ENCODE results near the gene KIF3B. TPM values are rescaled to one million over a fixed set of nuclear protein-coding genes. Genes with fewer than 3 reads are reported as not detected.
A peak's percentile ranks its signal among the peaks of the same experiment; 100 is the strongest.

KIF3B gene
- total and polyA plus RNA-seq, 2 of the 13 experiments (the other 11 are each of a cell fraction or from before 2014, with no cell fraction given): 23.6 to 28.8 TPM

DNA sequence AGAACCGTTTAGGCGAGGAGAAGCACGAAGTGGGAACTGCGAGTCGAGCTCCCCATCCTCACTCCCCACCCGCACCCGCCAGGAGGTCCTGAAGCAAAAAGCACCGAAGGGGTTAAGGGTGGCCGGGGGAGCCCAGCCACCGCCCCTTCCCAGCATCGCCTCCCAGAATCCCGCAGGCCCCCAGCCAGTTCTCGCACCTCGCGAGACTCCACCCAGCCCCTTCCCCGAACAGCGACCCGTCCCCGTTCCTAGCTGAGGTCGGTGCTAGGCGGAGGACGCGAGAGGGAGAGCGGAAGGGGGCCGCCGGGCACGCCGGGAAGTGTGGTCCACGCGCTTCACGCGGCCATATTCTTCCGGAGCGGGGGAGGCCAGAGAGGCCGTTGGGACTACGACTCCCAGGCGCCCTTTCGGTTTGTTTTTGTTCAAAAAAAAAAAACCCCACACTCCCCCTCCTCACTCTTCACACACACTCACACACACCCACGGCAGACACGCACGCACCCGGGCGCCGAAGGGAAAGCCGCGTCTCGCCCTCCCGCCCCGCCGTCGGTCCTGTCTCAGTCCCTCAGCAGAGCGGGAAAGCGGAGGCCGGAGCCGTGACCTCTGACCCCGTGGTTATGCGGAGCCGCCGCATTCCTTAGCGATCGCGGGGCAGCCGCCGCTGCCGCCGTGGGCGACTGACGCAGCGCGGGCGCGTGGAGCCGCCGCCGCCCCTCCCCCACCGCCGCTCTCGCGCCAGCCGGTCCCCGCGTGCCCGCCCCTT lies 80.6 kb downstream of the KIF3B start, which contains the start of gene ASXL1 (continued):
- TF ChIP-seq, protein P1, sequence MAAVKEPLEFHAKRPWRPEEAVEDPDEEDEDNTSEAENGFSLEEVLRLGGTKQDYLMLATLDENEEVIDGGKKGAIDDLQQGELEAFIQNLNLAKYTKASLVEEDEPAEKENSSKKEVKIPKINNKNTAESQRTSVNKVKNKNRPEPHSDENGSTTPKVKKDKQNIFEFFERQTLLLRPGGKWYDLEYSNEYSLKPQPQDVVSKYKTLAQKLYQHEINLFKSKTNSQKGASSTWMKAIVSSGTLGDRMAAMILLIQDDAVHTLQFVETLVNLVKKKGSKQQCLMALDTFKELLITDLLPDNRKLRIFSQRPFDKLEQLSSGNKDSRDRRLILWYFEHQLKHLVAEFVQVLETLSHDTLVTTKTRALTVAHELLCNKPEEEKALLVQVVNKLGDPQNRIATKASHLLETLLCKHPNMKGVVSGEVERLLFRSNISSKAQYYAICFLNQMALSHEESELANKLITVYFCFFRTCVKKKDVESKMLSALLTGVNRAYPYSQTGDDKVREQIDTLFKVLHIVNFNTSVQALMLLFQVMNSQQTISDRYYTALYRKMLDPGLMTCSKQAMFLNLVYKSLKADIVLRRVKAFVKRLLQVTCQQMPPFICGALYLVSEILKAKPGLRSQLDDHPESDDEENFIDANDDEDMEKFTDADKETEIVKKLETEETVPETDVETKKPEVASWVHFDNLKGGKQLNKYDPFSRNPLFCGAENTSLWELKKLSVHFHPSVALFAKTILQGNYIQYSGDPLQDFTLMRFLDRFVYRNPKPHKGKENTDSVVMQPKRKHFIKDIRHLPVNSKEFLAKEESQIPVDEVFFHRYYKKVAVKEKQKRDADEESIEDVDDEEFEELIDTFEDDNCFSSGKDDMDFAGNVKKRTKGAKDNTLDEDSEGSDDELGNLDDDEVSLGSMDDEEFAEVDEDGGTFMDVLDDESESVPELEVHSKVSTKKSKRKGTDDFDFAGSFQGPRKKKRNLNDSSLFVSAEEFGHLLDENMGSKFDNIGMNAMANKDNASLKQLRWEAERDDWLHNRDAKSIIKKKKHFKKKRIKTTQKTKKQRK (IDR thresholded peaks at IDR 0.05; ENCODE audit: low read length): no peak
- peak; percentile 98 for TF ChIP-seq ZNF574 (CRISPR knock-in tag; IDR thresholded peaks at IDR 0.05)
- TF ChIP-seq POGK (CRISPR knock-in tag; conservative IDR thresholded peaks at IDR 0.05): peak; percentile 95
- peak; percentile 86 for TF ChIP-seq HES4 (CRISPR knock-in tag; IDR thresholded peaks at IDR 0.05; ENCODE audit: borderline replicate concordance)
- TF ChIP-seq ZBTB20 (CRISPR knock-in tag; IDR thresholded peaks at IDR 0.05; ENCODE audit: borderline replicate concordance, low read depth): peak; percentile 86; the same call in 1 of the 2 replicates
- peak; percentile 97; the same call in 2 of the 3 replicates for TF ChIP-seq MXI1 (IDR thresholded peaks at IDR 0.05; ENCODE audit: borderline replicate concordance, low read depth, low read length)
- TF ChIP-seq, protein P2, sequence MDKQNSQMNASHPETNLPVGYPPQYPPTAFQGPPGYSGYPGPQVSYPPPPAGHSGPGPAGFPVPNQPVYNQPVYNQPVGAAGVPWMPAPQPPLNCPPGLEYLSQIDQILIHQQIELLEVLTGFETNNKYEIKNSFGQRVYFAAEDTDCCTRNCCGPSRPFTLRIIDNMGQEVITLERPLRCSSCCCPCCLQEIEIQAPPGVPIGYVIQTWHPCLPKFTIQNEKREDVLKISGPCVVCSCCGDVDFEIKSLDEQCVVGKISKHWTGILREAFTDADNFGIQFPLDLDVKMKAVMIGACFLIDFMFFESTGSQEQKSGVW (CRISPR knock-in tag; IDR thresholded peaks at IDR 0.05; ENCODE audit: borderline replicate concordance): no peak
- TF ChIP-seq EP300 (IDR thresholded peaks at IDR 0.05; ENCODE audit: low read depth in 2 of 2, low read length in 2 of 2): peak; percentile 66 to 82
- TF ChIP-seq EP300 (CRISPR knock-in tag; IDR thresholded peaks at IDR 0.05; ENCODE audit: borderline replicate concordance): peak; percentile 47; the same call in 1 of the 2 replicates
- TF ChIP-seq PLRG1 (conservative IDR thresholded peaks at IDR 0.05): no peak
- TF ChIP-seq IRF2 (CRISPR knock-in tag; IDR thresholded peaks at IDR 0.05): peak; percentile 99
- TF ChIP-seq AKNA (CRISPR knock-in tag; IDR thresholded peaks at IDR 0.05; ENCODE audit: borderline replicate concordance): no peak; the same call in 1 of the 2 replicates
- no peak; the same call in 1 of the 2 replicates for TF ChIP-seq ZNF713 (CRISPR knock-in tag; IDR thresholded peaks at IDR 0.05)
